Coronary artery (tissue), 2 donors: Measurements from ENCODE around the gene ABCB8.

Source experiments
- DNase-seq: peaks from one replicate; pipeline ENCODE4 v3.0.0-alpha.2; 2017; ENCODE audit warnings: low spot score
- H3K27ac ChIP-seq, 2 donors: fragments of 200-600 bp; sonication (generic); one replicate each; pipeline ENCODE4 v1.5.1; 2016 to 2019
- H3K4me3 ChIP-seq: fragments of 200-600 bp; sonication (generic); 2 replicates; pipeline ENCODE4 v1.5.1; 2016; ENCODE audit warnings: mild to moderate bottlenecking, moderate library complexity
- CTCF ChIP-seq: fragments of 200-600 bp; sonication (generic); IDR thresholded peaks from one replicate; pipeline ENCODE4 v1.5.1; 2019; ENCODE audit warnings: antibody characterized with exemption

Gene ABCB8

DNA sequence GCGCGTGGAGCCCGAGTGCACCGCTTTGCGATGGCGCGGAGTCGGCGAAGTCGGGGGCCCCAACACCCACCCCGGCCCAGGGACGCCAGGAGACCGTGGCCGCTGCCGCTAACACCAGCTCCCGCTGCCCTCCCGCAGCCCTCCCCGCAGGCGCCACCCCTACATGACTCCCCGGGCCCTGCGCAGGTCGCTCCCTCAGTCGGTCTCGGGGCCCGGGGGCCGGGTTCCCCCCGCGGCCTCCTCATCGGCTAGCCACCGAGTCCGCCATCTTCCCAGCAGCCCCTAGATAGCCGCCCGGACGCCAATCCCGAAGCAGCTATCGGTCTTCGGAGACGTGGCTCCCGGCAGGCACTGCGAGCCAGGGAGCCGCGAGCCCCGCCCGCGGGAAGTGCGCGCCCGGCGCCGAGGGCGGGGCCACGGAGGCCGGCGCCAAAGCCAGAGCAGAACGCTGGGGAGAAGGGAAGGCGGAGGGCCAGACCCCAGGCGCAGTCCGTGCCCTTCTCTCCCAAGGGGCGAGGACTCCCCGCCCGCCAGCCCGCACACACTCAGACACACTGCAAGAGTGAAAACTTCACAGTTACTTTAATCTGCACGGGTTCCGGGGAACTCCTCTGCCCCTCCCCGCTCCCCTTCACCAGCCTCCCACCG lies 52.4 kb downstream of the ABCB8 start, which contains the start of gene FASTK:
TSS of gene FASTK (minus strand) at position 288 of the 648 bp plus-strand sequence. CDS start at position 245, 43 bp downstream.
- peak within 1 kb of the TSS; percentile 96 to 99 for H3K27ac ChIP-seq
- peak; percentile 92 for DNase-seq
- H3K4me3 ChIP-seq, result peak within 1 kb of the TSS; percentile 99
- no peak for TF ChIP-seq CTCF

DNA sequence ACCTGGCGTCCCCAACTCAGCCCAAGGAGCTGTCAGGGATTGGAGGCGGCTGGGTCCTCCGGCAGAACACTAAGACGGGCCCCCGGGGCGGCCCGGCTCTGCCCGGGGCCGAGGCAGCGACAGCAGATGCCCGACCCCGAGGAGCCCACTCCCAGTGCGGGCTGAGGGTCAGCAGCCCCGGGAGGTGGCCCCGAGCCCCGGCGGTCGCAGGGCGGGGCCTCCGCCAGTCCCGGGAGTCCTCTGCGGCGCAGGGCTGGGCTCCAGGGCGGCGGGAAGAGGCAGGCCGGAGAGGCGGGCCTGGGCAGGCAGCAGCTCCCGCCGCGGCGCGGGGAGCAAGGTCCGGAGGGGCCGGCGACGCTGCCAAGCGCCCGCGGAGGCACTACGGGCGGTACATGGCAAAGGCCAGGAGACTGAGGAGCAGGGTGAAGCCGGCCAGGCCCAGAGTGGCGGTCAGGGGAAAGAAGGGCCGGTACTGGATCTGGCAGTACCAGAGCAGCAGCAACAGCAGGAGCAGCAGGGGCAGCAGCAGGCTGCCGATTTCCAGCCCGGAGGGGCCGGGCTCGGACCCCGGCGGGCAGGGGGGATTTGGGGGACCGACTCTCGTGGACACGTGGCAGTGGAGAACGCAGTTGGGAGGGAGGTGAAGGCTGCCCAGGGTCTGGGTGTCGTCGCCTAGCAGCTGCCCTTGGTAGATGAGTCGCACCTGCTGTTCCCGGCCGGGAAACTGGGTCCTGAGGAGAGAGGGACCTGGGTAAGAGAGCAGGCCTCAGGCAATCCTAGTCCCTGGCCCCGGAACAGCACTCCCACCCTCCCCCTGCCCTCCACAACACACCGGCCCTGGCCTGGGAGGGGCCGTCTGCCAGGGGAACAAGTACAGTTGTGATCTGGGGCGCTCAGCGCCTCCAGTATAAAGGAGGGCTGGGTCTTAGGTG lies 53.2 kb downstream of the ABCB8 start:
- Histone ChIP-seq H3K27ac (peak overlapping the region; percentile 96 to 99), H3K4me3 (peak overlapping the region; percentile 99)
- TF ChIP-seq CTCF, result no peak
- no peak for DNase-seq

DNA sequence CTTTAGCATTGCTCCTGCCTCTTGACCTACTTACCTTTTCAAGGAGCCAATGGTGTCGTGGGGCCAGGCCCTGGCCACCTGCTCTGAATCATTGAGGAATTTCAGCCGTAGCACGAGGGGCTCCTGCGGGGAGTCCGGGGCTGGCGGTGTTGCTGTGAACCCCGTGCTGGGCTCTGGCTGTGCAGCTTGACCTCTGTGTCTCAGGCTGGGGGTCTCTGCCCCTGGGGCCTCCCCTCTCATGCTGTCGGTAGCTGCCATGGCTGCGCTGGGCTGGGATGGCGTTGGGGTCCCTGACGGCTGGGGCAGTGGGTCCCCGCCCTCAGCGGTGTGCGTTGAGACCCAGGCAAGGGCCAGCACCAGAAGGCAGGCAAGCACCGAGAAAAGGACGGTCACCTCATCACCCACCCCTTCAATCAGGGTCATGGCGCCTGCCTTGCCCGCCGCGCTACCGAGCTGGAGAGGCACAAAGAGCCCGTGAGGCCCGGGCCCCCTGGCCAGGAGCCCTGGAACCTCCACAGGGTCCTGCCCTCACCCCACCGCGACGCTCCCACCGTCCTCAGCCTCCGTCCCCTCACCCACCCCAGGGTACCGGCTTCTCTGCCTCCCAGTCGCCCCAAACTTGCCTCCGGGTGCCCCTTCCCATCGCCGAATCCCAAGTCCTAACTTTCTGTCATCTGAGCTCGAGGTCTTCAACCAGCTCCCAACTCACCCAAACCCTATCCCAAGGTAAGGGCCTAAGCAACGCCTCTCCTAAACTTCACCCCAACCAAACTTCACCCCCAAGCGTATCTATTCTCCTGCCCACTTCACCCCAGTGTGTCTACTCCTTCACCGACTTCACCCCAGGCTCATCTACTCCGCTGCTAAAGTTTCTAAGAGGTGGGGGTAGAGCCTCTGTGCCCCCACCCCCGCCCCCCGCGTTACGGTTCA lies 54.2 kb downstream of the ABCB8 start:
- no peak for DNase-seq
- H3K4me3 ChIP-seq, result peak overlapping the region; percentile 99
- TF ChIP-seq CTCF, result no peak
- peak overlapping the region; percentile 96 to 99 for H3K27ac ChIP-seq

DNA sequence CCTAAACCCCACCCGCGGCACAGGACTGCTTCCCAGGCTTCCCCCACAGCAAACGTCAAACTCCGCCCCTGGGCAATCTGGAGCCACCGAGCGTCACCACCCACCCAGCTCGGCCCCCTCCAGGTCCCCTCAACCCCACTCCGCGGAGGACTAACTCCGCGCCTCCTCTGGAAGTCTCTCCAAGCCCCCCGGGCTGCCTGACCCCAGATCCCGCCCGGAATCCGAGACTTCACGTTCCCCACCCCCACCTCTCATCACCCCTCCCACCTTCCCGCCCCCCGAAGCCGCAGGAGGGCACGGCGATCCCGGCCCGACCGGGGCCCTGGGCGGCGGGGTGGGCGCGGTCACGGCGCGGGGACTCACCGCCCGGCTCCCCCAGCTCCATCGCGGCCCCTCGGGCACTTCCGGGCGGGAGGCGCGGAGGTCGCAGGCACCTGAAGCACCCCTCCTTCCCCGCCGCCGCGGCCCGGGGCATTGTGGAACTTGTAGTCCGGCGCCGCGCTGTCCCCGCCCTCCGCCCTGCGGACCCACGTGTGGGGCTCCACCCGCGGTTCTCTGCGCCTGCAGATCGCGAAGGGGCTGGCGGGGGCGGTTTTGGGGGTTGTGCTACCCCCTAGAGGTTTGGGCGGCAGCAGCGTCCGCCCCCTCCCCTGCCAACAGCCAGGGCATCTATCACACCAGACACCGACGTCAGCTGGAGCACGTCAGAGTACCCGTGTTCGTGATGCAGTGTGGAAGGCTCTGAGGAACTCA lies 55.0 kb downstream of the ABCB8 start, which contains the start of gene TMUB1:
TSS of gene TMUB1 (minus strand) at position 423 of the 753 bp plus-strand sequence. CDS start 930 bp downstream, outside the sequence.
- TF ChIP-seq CTCF, result no peak
- peak within 1 kb of the TSS; percentile 96 to 99 for H3K27ac ChIP-seq
- peak within 1 kb of the TSS; percentile 99 for H3K4me3 ChIP-seq
- peak; percentile 90 for DNase-seq

GRCh38 chr7:151083824-151084160 lies 55.5 kb downstream of the ABCB8 start:
- Histone ChIP-seq H3K27ac (peak overlapping the region; percentile 96 to 99), H3K4me3 (peak overlapping the region; percentile 99)
- no peak for TF ChIP-seq CTCF
- no peak for DNase-seq

- H3K27ac ChIP-seq, result peak overlapping the region; percentile 76 to 92
- DNase-seq, result no peak
- peak overlapping the region; percentile 97 for H3K4me3 ChIP-seq
- no peak for TF ChIP-seq CTCF
Observed at GRCh38 chr7:151085329-151085690, 57.1 kb downstream of the ABCB8 start.
